ENCODE data around the gene ARIH2.
"Not testable (repeated sequence)": the region's sequence is repeated elsewhere in the genome, so short reads cannot be mapped to it uniquely, and the experiment has no call there.

ARIH2 gene

DNA sequence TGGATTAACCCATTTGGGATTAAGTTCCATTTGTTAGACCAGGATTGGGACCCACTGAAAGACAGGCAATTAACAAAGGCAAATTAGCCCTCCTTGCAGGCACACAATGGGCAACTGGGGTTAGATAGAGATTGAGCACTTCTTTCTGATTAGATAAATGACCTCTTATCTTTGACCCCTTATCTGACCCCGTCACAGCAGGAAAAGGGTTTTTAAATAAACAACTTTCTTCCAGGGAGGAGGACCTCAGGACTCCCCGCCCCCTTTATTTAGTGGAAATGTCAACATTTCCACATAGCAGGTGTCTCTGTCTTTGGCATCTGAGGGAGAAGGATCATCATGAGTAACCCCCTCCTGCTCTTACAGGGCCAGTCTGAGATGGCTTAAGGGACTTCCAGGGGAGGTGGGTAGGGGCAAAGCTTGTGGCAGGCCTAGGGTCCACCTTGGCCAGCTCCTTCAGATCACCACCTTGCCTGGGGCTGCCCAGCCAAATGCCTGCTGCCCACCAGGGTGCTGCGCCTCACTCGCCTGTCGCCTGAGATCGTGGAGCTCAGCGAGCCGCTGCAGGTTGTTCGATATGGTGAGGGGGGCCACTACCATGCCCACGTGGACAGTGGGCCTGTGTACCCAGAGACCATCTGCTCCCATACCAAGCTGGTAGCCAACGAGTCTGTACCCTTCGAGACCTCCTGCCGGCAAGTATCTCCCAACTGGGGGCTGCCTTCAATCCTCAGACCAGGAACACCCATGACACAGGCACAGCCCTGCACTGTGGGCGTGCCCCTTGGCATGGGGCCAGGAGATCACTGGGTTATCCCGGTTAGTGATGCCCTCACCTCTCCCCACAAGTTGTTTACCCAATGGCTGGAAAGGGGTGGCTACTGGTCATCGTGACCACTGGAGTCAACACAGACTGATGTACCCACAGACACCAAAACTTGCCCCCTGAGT is 86.0 kb downstream of the ARIH2 start:
- no peak for DNase-seq

DNA sequence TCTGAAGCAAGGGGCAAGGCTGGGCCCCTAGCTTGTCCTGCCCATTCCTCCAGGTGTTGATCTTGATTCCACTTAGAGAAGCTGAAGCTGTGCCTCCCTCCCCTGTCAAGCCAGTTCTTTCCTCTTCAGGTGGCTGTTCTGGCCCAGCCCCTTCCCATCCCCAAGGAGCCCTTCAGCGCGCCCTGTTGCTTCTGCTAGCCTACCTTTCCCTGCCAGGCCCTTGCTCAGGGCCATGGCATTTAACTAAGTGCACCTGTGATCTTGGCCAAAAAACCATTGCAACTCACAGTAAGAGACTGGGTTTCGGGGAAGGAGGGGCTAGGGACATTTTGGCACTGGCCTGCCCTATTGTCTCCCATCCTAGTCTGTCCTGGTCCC is 86.7 kb downstream of the ARIH2 start:
- no peak for DNase-seq

DNA sequence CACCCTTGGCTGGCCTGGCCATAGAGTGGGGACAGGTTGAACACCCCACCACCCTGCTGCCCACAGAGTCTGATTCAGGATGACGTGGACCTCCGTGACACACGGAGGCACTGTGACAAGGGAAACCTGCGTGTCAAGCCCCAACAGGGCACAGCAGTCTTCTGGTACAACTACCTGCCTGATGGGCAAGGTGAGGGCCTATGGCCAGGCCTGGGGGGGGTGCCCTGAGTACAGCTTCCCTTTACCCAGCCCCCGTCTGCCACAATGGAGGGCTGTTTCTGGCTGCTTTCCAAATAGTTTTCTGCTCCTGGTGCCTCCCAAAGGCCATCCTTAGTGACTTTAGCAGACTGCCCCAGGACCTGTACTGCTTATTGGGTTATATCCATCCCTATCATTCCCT is 87.4 kb downstream of the ARIH2 start:
- no peak for DNase-seq

DNA sequence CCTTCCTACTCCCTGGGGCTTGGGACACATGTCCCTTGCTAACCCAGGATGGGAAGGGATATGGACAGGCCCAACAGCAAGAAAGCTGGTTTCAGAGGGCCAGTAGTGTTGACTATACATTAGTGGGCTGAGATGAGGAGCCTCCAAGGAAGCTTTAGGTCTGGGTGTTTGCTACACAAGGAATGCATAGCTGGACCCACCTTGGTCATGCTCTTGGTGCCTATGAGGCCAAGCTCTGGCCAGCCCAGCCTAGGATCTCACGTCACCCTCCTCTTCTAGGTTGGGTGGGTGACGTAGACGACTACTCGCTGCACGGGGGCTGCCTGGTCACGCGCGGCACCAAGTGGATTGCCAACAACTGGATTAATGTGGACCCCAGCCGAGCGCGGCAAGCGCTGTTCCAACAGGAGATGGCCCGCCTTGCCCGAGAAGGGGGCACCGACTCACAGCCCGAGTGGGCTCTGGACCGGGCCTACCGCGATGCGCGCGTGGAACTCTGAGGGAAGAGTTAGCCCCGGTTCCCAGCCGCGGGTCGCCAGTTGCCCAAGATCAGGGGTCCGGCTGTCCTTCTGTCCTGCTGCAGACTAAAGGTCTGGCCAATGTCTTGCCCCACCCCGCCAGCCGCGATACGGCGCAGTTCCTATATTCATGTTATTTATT is 87.9 kb downstream of the ARIH2 start:
- no peak for DNase-seq

DNA sequence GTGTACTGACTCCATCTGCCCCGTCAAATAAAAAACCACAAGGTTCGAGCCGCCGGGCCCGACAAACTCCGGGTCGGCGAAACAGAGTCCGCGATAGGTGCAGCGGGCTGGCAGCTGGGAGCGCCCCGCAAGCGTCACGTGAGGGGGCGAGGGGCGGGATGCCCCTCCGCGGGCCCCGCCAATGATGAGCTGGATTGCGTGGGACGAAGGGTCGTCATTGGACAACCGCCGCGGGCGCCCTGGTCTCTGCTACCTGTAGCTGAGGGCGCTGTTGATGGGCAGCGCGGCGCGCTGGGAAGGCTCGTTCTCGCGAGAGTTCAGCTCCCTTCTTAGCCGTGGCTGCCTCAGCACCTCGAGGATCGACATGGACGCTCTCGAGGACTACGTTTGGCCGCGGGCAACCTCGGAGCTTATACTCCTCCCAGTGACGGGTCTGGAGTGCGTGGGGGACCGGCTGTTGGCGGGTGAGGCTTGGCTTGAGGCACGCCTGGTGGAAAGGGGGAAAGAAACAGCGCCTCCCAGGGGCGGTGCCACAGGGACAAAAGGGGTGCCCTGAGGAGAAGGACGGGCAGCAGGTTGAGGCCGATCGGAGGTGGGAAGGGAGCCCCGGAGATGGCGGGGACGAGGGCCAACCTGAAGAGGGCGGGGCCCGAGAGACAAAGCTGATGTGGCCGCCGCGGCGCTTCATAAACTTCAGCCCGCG is 88.6 kb downstream of the ARIH2 start, which contains the start of gene WDR6:
Gene WDR6 (plus strand): TSS at position 324 of the 703 bp plus-strand sequence. CDS start 41 bp downstream, at position 365.
- DNase-seq: peak; percentile 98

DNA sequence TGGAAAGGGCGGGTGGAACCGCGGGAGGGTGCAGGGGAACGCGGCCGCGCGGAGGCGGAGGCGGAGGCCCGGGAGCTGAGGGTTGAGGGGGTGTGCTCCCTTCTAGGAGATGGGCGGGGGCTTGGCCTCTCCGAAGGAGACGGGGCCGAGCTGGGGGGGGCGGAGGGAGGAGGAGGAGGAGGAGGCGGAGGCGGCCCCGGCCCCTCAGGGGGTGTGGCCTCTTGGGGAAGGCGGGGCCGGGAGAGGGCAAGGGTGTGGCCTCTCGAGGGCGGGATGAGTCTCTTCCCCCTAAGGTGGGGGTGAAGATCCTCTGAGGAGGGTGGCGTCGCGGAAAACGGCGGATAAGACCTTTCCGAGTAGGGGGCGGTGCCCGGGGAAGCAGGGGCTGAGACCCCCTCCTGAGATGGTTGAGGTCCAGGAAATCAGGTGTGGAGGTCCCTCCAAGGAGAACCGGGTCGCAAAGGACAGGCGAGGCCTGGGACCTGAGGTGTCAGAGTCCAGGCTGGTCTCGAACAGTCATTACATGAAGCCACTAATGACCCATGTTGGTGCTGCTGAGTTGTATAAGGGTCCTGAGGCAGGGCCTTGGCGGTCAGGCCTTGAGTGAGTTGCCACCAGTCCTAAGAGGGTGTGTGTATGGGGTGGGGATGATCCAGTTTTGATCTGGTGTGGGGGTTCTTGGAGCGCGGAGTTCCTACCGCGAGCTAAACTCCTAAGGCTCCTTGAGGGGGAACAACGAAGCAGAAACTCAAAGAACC is 89.3 kb downstream of the ARIH2 start:
- peak; percentile 88 for DNase-seq

DNA sequence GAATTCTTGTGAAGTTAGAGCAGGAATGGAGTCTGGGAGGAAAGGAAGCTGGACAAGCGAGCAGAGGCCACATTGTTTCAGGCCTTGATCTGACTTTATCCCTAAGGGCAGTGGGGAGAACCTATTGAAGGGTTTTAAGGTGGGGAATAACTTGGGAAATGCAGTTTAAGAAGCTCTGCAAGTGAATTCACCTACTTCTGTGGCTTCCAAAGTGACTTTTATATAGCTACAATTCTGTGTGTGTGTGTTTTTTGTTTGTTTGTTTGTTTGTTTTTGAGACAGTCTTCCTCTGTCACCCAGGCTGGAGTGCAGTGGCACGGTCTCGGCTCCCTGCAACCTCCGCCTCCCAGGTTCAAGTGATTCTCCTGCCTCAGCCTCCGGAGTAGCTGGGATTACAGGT is 90.0 kb downstream of the ARIH2 start:
- not testable (repeated sequence) for DNase-seq

DNA sequence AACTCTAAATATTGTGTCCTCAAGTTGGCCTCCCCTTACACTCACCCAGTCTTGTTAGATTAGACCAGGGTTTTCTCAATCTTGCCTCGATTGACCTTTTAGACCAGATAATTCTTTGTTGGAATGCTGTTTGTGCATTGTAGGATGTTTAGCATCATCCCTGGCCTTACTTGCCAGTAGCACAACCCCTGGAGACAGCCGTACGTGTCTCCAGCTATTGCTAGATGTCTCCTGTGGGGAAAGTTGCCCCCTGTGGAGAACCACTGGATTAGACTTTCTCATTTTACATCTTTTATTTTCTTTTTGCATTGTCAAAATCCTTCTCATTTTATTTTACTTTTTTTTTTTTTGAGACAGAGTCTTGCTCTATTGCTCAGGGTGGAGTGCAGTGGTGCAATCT is 90.8 kb downstream of the ARIH2 start:
- DNase-seq: no peak

DNA sequence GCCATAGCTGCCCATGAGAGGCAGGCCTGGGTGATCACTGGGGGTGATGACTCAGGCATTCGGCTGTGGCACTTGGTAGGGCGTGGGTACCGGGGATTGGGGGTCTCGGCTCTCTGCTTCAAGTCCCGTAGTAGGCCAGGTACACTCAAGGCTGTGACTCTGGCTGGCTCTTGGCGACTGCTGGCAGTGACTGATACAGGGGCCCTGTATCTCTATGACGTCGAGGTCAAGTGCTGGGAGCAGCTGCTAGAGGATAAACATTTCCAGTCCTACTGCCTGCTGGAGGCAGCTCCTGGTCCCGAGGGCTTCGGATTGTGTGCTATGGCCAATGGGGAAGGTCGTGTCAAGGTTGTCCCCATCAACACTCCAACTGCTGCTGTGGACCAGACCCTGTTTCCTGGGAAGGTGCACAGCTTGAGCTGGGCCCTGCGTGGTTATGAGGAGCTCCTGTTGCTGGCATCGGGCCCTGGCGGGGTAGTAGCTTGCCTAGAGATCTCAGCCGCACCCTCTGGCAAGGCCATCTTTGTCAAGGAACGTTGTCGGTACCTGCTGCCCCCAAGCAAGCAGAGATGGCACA is 93.9 kb downstream of the ARIH2 start:
- DNase-seq: no peak

DNA sequence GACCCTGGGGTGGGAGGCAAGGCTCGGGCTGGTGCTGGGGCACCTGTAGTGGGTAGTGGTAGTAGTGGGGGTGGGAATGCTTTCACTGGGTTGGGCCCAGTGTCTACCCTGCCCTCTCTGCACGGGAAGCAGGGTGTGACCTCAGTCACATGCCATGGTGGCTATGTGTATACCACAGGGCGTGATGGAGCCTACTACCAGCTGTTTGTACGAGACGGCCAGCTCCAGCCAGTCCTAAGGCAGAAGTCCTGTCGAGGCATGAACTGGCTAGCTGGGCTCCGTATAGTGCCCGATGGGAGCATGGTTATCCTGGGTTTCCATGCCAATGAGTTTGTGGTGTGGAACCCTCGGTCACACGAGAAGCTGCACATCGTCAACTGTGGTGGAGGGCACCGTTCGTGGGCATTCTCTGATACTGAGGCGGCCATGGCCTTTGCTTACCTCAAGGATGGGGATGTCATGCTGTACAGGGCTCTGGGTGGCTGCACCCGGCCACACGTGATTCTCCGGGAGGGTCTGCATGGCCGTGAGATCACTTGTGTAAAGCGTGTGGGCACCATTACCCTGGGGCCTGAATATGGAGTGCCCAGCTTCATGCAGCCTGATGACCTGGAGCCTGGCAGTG is 94.6 kb downstream of the ARIH2 start:
- no peak for DNase-seq

DNA sequence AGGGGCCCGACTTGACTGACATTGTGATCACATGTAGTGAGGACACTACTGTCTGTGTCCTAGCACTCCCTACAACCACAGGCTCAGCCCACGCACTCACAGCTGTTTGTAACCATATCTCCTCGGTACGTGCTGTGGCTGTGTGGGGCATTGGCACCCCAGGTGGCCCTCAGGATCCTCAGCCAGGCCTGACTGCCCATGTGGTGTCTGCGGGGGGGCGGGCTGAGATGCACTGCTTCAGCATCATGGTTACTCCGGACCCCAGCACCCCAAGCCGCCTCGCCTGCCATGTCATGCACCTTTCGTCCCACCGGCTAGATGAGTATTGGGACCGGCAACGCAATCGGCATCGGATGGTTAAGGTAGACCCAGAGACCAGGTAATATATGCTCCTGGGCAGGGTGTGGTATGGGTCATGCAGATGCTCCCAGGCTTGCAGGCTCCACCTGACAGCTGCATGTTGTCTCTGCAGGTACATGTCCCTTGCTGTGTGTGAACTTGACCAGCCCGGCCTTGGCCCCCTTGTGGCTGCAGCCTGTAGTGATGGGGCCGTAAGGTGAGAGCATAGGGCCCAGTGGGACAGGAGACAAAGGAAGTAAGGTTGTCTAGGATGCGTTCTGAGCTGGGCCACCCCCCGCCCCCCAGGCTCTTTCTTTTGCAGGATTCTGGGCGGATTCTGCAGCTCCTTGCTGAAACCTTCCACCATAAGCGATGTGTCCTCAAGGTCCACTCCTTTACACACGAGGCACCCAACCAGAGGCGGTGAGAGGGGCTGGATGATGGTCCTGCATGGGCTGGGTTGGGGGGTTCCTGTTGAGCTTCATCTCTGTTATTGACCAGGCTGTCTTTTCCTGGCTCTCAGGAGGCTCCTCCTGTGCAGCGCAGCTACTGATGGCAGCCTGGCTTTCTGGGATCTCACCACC is 95.4 kb downstream of the ARIH2 start:
- DNase-seq: peak; percentile 51

DNA sequence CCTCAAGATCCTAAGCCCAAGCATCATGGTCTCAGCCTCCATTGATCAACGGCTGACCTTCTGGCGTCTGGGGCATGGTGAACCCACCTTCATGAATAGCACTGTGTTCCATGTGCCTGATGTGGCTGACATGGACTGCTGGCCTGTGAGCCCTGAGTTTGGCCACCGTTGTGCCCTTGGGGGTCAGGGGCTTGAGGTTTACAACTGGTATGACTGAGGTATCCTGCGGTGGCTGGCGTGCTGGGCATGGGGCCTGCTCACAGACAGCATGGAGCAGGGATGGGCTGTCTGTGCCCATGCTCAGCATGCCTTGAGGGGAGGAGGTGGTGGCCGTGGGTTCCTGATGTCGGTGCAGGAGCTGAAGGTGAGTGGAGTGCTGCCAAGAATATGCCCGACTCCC is 96.4 kb downstream of the ARIH2 start:
- no peak for DNase-seq

DNA sequence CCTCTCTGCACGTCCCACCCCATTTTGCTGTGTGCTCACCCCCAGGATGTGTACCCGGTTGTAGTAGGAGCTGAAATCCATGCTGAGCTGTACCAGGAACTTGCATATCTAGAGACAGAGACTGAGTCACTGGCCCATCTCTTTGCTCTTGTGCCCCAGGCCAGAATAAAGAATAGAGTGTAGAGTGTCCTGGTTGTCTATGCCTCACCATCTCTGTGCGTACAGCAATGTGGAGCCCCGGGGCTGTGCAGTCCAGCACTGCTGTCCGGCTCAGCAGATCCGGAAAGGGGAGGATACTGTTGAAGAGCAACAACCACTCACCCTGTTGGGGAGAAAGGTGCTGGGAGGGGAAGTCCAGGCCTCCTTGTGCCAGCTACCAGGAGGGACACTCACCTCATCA is 97.1 kb downstream of the ARIH2 start:
- DNase-seq: no peak

DNA sequence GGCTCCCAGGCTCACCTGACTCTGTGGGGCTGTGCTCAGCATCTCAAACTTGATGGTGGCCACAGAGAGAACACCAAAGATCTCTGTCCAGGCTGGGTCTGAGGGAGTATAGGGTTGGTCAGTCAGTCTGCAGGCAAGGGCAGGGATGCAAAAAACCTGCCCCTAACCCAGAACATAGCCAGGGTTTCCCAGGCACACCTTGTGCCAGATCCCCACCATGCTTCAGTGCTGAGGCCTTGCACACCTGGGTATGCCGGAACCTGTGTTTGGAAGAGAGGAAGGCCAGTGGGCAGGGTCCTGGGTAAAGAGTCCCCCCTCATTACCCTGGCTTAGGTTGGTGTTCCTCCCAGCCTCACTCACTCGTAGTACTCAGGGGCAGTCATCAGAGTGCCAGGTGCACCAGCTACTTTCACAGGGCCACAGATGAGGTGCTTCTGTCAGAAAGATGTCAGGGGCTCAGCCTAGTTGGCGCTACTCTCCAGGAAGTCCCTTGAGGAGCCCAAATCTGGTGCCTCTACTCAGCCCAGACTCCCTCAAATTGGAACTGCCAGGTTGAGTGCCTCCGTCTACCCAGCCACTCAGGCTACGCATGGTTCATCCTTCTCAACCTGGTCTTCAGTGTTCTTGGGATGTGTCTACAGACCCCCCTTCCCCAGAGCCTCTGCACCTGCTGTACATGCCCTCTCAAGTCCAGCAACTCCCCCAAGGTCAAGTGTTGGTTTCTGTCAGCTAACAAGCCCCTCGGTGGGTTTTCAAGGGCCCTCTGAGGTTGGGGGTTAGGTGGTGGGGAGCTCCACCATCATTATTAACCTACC is 98.0 kb downstream of the ARIH2 start:
- no peak for DNase-seq

DNA sequence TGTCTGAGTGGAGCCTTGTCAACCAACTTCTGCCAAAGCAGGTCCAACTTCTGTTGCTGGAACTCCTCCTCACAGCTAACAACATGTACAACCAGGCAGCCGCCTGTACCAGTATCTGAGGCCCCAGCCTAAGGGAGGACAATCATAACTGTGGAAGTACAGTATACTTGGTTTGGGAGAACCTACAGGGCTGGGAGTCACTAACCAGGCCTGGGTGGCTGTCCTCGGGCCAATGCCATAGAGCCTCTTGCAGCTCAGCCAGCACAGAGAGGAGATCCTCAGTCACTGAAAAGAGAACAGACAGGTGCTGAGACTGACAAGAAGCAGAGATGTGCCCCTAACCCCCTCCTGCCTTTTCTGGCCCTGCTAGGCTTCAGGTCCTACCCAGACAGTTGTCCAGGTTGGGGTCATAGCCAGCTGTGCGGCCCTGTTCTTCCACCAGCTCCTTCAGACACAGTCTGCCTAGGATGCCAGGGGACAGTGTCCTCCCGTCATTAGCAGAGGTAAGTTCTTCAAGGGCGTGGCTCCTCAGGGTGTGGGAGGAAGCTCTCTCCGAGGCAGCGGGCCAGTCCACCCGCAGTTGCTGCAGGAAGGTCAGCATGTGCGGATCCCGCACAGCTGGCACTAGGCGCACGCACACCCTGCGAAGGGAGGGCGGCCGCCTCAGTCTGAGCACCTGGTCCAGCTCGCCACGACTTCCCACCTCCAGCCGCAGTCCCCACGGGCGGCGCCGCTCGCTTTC is 98.8 kb downstream of the ARIH2 start:
- no peak for DNase-seq

DNA sequence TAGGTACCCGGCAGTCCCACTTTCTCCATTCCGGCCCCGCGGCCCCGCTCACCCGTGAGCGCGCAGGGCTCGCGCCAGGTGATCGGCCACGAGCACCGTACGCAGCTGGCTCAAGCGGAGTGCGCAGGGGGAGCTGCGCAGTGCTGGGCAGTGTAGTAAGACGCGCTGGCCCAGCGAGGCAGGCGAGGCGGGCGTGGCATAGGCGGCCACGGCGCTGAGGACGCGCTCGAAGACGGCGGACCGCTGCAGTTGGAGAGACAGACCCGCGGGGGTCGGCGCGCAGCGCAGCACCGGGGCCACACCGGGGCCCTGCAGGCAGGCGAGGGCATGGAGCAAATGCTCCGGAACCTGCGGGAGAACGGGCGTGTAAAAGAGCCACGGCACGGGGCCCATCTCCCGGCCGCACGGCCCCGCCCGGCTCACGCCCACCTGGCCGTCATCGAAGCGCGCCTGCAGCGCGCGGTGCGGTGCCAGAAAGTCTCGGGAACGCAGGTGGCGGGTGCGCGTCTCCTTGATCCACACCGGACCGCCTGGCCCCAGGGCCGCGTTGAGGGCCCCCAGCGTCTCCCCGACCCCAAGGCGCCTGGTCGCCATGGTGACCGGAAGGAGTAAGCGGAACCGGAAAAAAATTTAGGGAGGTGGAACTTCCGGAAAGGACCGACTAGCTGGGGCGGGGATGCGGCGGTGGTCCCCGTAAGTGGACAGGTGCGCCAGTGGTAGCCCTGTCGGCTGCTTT is 99.5 kb downstream of the ARIH2 start, which contains the start of gene DALRD3:
Gene DALRD3 (minus strand): TSS at position 610 of the 736 bp plus-strand sequence. CDS start 16 bp downstream, at position 594.
- DNase-seq: peak; percentile 54

DNA sequence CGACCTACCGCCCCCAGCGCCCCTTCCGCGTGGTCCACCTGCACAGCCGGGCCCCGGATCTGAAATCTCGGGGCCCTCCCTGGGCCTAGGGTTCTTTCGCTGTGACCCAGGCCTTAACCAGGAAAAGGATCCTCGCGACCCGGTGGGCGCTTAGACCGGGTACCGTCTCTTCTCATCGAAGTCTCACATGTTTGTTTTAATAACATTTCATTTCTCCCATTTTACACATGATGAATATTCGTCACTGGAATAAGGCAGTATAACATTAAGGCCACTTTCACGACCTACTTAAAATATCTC is 100.0 kb downstream of the ARIH2 start:
- no peak for DNase-seq

DNA sequence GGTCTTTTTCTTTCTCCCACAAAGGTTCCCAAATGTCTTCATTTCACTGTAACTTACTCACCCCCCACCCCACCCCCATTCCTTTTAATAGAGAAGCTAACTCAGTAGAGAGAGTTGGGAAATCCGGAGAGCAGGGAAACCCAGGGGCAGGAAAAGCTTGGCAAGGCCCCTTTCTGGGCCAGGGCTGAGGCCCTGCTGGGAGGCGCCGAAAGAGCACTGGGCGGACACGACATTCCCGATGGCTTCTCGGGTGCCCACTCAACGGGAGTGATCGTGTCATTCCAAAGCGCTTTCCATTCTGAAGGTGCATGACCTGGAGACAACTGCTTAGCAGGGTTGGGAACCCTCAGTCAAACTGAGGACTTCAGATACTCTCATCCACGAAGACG is 101.3 kb downstream of the ARIH2 start:
- DNase-seq: no peak

All from CD4-positive, alpha-beta T cell treated with Interferon gamma for 1 hour (primary cell).